Hypothalamus (tissue), 51 donors: ENCODE data around the gene STAB2.

Experiments
- DNase-seq, 51 donors: peaks; one replicate each; lab custom pipeline; 2025; lab: John Stamatoyannopoulos, UW

The STAB2 gene

GRCh38 chr12:103735291-103735690, 148.2 kb downstream of the STAB2 start:
- DNase-seq: no peak

DNA sequence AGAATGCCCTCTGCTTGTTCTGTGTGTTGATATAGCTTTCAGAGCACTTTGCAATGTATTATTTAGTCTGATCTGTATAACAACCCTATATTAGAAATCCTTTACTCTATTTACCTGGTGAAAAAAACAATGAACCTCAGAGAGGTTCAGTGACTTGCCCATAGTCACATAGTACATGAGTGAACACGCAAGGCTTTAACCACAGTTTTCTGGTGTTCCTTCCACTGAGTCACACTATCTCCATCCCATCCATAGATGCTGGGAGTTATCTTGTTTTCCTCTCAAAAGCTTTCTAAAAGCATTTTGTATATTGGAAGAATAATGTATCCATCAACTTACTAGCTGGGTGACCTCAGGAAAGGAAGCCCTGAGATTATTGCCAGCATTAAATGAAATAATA, 149.5 kb downstream of the STAB2 start:
- DNase-seq: no peak

DNA sequence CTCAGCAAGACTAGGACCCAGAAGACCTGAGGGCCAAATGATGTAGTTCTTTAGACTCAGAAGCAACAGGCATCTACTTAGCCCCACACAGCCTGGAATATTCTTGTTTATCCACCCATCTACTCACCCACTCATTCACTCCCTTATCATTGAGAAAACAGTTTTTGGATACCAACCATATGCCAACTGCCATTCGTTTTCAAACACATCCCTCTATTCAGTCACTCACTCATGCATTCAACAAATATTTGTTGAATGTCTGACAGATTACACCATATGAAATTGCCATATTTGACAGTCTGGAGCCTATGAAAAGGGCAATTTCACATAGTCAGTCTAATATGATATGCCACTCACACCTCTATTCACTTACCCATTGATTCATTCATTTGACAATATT, 150.8 kb downstream of the STAB2 start:
- DNase-seq: no peak

GRCh38 chr12:103742349-103742932, 155.4 kb downstream of the STAB2 start:
- DNase-seq: peak in 2 of 51 donors; percentile 6 to 9

GRCh38 chr12:103743788-103744187, 156.7 kb downstream of the STAB2 start:
- no peak for DNase-seq

- DNase-seq: no peak
These were observed 158.9 kb downstream of the STAB2 start for GRCh38 chr12:103745962-103746361.

DNA sequence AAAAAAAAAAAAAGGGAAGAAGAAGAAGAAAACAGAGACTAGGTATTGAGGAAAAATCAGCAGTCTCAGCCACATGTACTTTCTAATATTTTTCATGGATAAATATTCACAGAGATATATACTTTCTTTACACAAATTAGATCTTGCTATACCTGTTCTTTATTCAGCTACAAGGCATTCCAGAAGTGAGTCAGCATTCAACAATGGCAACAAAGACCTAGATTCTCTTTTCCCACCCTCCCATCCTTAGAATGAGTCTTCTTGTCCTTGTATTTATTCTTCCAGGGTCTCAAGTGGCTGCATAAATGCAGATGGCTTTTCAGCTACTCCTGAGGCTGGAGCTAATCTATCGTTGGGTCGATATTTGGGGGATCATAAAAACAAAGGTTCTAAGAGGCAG, 160.9 kb downstream of the STAB2 start:
- no peak for DNase-seq

DNA sequence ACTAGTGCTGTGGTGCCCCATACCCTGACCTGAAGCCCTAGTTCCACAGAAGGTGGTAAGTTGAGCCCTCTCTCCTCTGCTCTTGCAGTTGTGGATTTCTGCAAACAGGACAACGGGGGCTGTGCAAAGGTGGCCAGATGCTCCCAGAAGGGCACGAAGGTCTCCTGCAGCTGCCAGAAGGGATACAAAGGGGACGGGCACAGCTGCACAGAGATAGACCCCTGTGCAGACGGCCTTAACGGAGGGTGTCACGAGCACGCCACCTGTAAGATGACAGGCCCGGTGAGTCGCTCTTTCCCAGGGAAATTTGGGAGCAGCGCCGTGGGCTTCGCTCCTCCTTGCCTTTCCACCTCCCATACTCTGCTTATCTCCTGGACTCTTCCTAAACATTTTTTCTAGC, 161.8 kb downstream of the STAB2 start:
- no peak for DNase-seq

- DNase-seq: no peak
These were observed 164.1 kb downstream of the STAB2 start for GRCh38 chr12:103751171-103751570.

DNA sequence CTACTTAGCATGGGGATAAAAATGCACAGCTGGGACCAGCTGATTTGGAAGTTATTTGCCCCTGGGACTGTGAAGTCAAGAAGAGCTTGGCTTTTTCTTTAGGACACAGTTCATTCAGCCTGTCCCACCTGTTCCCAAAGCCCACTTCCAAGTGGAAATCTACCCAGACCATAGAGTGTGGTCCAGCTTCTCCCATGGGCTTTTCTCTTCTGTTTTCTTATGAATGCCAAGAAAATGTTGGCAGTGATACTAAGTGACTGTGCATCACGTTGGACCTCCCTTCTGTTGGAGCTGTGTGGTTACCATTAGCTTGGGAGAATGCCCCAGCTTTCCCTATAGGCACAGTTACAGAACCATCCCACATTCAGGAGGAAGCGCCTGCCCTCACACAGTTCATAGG, 164.5 kb downstream of the STAB2 start:
- no peak for DNase-seq

- no peak for DNase-seq
These were observed 168.4 kb downstream of the STAB2 start for GRCh38 chr12:103755425-103755824.

DNA sequence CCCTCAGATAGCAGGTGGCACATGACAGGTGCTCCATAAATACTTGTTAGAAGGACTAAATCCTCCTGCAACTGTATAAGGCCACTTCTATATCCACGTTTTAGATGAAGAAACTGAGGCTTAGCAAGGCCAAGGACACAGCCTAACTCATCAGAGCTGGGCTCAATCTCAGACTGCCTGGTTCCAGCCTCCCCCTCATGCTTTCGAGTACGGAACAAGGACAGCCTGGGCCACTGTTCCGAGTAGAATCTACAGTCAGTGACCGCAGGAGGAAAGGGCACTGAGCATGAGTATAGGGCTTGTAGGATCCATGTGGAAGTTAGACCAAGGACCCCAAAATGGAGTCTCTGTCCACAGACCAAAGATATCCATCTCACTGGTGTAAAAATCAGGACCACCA, 169.4 kb downstream of the STAB2 start:
- no peak for DNase-seq

DNA sequence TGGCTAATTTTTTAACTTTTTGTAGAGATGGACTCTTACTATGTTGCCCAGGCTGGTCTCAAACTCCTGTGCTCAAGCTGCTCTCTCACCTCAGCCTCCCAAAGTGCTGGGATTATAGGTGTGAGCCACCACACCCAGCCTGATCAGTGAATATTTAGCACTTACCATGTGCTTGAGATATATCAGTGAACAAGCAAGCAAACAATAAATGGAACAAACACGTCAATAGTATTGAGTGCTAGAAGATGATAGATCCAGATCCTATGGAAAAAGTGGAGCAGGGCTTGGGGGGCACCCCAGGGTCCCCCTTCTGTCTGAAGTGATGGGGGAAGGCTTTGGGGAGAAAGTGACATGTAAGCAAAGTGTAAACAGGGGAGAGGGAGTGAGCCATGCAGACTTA, 170.2 kb downstream of the STAB2 start:
- DNase-seq: no peak

GRCh38 chr12:103758310-103759089, 171.4 kb downstream of the STAB2 start:
- no peak for DNase-seq

DNA sequence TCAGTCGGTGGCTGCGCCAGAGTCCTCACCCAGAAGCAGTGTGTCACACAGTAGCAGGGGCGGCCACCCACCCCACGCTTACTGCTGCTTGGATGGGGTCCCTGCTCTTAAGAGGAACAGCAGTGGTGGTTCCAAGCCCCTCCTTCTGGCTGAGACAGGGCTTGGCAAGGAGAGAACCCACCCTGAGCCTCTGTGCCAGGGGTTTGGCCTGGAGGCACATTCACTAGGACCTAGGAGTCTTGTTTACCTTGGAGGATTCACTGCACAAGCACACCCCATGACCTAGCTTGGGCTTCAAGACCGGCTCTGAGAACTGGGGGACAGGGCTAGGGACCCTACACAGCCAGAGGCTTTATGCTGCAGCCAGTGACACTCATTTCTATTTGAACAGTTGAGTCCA, 175.4 kb downstream of the STAB2 start:
- DNase-seq: no peak

DNA sequence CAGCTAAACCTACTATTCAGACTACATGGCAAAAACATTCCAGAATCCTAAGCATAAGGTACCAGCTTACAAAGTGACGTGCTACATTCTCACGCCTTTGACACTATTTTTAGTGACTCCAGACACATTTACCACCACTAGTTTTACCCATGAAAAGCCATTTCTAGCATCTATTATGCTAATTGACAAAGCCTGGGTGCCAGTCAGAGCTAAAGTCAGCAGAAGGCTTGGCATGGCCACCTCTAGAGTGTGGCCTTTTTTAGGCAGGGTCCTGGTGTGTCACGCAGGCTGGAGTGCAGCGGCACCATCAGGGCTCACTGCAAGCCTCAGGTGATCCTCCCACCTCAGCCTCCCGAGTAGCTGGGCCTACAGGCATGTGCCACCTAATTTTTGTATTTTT, 178.2 kb downstream of the STAB2 start:
- no peak for DNase-seq

DNA sequence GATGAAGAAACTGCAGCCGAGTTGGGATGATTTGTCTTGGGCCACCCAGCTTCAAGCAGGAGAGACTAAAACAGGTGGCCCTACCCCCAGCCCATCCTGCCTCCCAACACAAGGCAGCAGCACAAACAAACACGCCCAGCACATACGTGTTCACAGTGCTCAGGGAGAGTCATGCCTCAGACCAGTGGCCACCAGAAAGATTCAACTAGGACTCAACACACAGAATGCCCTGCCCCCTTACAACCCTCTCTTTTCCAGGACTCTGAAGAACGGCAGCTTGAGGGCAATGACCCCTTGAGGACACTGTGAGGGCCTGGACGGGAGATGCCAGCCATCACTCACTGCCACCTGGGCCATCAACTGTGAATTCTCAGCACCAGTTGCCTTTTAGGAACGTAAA, 179.0 kb downstream of the STAB2 start:
- no peak for DNase-seq

DNA sequence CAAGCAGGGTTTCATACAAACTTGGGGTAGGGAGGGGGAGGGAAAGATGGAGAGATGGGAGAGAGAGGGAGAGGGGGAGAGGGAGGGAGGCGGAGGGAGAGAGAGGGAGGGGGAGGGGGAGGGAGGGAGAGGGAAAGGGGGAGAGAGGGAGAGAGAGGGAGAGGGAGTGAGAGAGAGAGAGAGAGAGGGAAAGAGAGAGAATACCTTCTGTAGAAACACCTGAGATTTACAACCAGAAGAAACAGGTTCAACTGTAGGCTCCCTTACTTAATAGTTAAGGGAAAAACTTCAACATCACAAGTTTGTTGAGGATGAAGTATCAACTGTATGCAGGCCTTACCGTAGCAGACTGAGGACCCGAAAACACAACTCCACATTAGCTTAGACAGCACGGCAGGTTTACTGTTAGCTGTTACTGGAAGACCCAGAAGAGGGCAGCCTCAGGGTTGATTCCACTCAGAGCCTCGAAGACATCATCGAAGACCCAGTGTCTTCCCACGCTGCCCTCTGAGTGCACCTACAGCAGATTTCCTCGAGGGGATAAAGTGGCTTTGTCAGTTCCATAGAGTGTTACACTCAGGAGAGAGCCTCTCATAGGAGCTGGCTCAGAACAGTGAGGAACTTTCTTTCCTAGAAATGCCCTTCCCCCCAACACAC, 181.5 kb downstream of the STAB2 start:
- DNase-seq: no peak

GRCh38 chr12:103769240-103769945, 182.3 kb downstream of the STAB2 start:
- DNase-seq: no peak

DNA sequence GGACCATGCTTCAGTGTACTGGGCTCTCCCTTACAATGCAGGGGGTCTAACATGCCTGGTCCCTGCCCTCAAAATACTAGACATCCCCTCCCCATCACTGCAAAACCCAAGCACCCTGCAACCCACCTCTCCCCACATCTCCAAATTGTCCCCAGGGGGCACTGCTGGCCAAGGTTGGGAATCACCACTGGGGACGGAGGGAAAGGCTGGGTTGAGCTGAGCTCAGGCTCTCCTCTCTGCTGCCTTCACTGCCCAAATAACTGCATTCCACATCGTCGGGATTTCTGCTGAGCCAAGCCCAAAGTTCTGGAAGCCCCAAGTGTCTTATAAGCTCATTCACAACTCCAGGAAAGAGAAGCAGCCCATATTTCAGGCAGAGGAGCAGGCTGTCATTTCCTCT, 184.4 kb downstream of the STAB2 start:
- peak in 24 of 51 donors; percentile 1 to 54 (median 20) for DNase-seq

GRCh38 chr12:103772367-103773108, 185.5 kb downstream of the STAB2 start:
- no peak for DNase-seq
